GM10266 (cell line): ENCODE results near the gene ZDHHC14.

Experiments
- DNase-seq: peaks from one replicate; pipeline ENCODE4 v3.0.0; 2012; ENCODE audit errors: extremely low spot score
- TF ChIP-seq, protein P1 (sequence below): IDR thresholded peaks from 2 replicates; pipeline ENCODE4 v1.5.1; 2012; ENCODE audit warnings: mild to moderate bottlenecking, low read depth; ENCODE audit not compliant: control insufficient read depth, insufficient read depth; ENCODE audit errors: missing control alignments

ZDHHC14 gene

DNA sequence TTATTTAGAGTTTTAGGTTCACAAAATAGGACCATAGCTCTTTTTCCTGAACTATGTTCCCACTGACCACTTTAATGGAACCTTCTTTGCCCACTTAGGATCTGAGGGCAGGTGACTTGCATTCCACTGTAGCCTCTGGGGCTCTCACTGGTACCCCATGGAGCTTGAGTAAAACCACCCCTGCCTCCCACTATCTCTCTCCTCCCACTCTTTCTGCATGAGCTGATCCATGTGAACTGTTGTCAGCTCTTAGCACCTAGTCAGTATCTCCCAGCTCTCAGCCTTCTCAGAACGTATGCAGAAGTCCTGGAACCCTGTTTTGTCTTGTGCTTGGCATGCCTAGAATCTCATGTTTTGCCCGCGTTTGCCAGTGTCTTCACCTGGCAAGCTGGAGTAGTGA is 241.4 kb downstream of the ZDHHC14 start:
- TF ChIP-seq, protein P1, sequence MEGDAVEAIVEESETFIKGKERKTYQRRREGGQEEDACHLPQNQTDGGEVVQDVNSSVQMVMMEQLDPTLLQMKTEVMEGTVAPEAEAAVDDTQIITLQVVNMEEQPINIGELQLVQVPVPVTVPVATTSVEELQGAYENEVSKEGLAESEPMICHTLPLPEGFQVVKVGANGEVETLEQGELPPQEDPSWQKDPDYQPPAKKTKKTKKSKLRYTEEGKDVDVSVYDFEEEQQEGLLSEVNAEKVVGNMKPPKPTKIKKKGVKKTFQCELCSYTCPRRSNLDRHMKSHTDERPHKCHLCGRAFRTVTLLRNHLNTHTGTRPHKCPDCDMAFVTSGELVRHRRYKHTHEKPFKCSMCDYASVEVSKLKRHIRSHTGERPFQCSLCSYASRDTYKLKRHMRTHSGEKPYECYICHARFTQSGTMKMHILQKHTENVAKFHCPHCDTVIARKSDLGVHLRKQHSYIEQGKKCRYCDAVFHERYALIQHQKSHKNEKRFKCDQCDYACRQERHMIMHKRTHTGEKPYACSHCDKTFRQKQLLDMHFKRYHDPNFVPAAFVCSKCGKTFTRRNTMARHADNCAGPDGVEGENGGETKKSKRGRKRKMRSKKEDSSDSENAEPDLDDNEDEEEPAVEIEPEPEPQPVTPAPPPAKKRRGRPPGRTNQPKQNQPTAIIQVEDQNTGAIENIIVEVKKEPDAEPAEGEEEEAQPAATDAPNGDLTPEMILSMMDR, result no peak
- no peak for DNase-seq

DNA sequence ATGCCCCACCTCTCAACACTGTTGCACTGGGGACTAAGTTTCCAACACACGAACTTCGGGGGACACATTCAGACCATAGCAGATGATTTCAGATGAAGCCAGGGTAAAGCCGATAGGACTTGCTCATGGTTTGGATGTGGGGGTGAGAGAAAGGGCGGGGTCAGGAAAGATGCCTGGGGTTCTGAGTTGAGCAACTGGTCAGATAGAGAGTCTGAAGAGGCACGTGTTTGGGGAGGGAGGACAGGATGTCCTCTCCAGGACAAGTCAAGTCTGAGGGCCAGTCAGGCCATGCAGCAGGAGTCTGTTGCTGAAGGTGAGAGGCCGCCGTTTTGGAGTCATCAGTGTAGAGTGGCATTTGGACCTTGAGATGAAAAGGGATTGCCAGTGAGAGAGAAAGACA is 244.1 kb downstream of the ZDHHC14 start:
- DNase-seq, result no peak
- TF ChIP-seq, protein P1, result no peak

DNA sequence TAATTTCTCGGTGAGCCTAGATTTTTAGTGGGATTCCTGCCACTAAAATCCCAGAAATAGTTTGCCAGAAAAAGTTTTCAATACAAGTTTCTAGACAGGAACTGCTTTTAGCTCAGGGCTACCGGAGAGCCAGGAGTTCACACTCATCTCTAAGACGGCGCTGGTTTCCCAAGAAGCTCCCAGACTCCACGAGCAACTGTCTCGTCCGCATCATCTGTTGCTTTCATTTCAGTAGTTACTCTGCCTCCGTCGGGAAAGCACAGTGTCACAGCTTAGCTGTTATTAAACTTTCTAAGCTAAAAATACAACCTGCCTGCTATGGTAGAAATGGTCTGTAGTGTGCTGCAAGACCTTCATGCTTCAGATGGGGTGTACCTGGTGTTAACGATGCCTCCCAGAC is 244.8 kb downstream of the ZDHHC14 start:
- TF ChIP-seq, protein P1, result no peak
- DNase-seq, result no peak

DNA sequence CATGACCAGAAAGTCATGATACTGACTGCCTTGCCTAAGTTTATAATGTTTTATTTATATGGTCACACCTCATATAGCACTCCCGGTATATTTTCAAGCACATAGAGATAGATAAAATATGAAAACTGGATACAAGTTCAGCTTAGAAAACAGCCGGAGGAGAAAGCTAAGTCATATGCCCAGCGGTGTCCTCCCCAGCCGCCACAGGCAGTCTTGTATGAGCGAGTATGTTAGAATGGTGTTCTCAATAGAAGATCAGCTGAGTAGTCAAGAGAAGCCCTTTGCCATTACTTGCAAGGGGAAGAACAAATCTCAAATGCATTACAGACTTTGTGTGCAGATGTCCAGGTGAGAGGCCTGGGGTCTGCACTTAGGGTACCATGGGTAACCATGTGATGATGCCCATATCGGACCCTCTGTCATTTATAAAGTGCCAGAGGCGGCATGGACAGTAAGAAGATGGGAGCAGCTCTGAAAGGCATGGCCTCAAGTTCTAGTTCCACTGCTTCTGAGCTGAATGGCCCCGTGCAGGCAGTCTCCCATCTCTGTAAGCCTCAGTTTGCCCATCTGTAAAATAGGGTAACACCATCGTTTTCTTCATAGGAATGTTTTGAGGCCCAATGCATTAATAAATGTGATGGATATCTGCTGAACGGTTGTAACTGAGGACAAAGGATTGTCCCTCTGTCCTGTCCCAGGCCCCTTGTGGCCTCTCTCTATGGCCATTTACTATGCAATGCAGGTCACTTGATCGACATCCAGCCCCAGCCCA is 246.4 kb downstream of the ZDHHC14 start:
- TF ChIP-seq, protein P1, result no peak

DNA sequence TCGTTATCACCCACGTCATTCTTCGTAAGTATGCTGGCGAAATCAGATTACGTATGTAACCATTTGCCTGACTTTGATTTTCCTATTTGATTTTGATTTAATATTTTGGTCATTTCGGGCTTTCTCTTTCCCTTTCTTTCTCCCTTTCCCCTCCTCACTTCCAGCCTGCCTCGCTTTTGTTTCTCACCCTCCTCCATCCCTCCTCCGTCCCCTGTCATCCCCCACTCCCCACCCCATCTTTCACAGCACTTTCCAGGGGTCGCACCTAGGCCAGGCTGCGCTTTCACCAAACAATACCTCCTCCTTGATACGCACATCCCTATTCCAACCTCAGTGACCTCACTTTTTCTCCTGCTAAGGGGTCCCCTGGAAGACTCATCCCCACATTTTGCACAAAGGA is 247.5 kb downstream of the ZDHHC14 start:
- TF ChIP-seq, protein P1, result no peak
- DNase-seq, result no peak

More for the DNA sequence above, 246.4 kb downstream of the ZDHHC14 start:
- no peak for DNase-seq

DNA sequence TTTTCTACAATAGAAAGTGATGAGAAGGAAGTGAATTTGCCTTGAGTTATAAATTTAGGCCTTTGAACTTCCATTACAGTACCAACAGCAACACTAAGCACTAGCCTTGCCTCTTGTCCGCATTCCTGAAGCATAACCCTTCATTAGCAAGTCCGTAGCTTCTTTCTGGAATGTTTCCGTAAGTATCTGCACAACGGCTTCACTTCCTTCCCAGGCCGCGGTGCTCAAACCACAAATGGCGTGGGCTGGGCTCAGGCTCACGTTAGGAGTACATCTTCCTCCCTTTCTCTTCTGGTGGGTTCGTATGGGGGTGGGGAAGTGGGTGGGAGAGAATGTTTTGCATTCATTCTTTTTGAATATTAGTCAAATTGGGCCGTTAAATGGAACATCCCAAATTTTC is 248.2 kb downstream of the ZDHHC14 start:
- DNase-seq, result no peak
- TF ChIP-seq, protein P1, result no peak

DNA sequence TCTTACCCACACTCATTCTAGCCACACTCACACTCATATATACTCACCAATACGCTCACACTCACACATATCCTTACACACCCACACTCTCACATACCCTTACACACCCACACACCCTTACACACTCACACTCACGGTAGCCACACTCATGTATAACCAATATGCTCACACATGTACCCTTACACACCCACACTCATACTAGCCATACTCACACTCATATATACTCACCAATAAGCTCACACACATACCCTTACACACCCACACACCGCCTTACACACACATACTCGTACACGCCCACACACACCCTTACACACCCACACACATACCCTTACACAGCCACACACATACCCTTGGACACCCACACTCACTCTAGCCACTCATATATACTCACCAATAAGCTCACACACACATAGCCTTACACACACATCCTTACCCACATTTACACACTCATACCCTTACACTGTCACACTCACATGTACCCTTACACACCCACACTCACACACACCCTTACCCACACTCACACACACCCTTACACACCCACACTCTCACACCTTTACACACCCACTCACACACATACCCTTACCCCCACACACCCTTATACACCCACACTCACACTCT is 249.6 kb downstream of the ZDHHC14 start:
- DNase-seq, result no peak
- TF ChIP-seq, protein P1, result no peak
